ENCODE data around the gene IL15RA.
"Not testable (repeated sequence)": the region's sequence is repeated elsewhere in the genome, so short reads cannot be mapped to it uniquely, and the experiment has no call there.

The IL15RA gene

DNA sequence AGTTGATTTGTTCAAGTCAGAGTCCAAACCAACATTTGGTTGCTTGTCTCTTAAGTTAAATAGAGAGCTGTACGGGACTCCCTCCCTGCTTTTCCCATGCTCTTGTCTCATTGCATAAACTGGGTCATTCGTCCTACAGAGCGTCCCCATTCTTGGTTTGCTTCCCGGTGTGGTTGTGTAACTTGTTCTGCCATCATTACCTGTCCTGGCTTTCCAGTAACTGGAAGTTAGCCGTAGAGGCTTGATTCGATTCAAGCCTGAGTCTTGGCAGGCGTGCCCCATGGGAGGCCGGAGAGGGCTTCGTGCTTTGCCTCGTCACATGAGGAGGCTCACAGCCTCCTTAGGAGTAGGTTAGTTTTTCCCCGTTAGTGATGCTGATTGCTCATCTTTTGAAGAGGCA is 47.1 kb downstream of the IL15RA start:
- no peak for DNase-seq (ENCODE audit: low read depth, low spot score)

DNA sequence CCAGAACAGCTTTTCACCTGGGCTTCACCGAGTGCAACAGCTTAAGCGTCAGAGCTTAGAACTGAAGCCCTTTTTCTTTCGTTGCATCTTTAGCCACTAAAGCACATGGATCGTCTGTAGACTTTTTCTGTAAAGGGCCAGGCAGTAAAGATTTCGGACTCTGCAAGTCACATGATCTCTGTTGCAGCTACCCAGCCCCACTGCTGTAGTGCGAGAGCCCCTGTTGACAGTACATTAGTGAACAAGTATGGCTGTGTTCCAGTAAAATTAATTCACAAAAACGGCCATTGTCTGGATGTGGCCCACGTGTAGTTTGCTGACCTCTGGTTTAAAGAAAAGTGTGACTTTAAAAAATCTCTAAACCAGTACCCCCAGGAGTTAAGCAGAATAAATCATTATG is 47.9 kb downstream of the IL15RA start:
- no peak for DNase-seq (ENCODE audit: low read depth, low spot score)

DNA sequence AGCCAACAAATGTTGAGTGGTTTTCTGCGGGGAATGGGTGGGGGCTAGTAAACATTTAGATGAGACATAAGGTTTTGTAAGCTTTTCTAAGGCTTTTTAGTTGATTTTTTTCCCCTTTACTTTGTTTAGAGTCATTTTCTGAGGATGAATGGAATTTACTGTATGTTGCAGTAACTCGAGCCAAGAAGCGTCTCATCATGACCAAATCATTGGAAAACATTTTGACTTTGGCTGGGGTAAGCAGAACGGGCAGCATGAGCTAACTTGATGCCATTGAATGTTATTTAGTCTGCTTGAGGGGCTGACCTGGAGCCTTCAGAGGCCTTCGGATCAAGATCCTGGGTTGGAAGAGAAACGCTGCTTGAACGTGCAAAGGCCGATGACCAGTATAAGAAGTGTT is 50.0 kb downstream of the IL15RA start:
- no peak for DNase-seq (ENCODE audit: low read depth, low spot score)

DNA sequence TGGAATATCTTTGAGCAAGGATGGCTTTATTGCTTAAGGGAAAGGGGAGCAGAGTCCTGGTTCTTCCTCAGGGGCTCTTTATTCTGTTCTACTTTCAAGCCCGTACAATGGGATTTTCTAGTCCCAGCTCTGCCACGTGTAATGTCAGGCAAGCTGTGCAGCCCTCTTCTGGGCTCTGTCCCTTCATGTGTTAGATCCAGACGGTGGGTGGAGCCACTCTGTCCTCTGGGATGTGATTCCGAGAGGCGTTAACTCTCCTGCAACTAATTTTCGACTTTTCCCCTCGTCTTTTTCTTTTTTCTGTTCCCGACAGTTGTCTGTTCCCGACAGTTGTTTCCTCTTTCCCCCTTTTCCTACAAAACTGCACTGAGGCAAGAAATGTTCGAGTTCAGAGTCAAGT is 52.5 kb downstream of the IL15RA start:
- no peak for DNase-seq (ENCODE audit: low read depth, low spot score)

DNA sequence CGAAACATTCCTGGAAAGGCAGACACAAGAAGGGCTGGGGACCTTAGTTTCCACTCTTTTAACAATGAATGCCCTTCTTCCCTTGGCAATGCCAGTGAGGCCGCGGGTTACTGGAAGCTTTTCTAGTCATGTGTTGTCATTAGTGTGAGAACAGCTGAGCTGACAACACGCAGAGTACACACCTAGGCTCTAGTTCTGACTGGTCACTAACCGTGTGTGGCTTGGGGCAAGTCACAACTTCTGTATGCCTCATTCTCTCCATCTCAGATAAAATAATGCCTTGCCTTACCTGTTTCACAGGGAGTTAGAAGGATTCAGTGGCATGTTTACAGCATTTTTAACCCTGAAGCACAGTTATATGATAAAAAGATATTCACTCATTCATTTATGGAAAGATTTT is 55.6 kb downstream of the IL15RA start:
- no peak for DNase-seq (ENCODE audit: low read depth, low spot score)

DNA sequence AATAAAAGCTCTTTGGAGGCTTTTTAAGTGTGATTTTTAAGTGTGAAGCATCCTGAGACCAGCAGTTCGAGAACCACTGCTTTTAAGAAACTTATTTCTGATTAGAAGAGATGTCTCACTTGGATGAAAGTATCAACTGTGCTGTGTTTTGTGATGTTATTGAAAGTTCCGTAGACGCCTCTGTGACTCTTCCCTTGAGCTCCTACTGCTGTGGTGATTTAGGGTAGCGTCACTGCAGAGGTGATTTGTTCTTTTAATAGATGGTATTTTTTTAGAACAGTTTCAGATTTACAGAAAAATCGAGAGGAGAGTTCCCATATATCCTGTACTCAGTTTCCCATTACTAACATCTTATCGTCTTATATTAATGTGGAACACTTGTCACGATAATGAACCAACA is 57.8 kb downstream of the IL15RA start:
- no peak for DNase-seq (ENCODE audit: low read depth, low spot score)

DNA sequence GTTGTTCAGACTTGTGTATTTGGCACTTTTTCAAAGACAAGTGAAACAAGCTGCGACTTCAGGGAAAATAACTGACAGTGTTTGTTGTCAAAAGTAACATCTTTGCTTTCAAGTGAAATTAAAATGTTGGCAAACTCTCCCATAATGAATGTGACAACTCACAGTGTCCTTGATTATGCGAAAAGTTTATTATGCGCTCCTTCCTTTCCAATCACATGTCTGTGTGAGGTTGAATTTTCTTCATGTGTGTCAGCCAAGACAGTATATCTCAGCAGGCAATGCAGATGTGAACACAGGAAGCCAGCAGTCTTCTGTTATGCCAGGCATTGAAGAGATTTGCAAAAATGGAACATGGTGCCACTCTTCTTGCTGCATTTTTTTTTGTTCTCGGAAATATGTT is 58.6 kb downstream of the IL15RA start:
- DNase-seq (ENCODE audit: low read depth, low spot score) = no peak

DNA sequence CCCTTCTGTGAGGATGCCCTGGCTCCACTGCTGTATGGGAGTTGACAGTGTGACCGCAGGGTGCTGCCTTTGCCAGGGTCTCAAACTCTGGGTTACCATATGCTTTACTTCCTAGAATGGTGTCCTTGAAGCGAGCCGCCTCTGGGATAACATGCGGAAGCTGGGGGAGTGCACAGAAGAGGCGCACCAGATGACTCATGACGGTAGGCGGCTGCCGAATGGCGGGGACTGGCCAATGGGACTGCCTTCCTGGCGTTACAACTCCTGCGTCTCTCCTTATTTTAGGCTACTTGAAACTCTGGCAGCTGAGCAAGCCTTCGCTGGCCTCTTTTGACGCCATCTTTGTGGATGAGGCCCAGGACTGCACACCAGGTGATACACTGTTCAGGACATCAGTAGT is 60.0 kb downstream of the IL15RA start:
- no peak for DNase-seq (ENCODE audit: low read depth, low spot score)

DNA sequence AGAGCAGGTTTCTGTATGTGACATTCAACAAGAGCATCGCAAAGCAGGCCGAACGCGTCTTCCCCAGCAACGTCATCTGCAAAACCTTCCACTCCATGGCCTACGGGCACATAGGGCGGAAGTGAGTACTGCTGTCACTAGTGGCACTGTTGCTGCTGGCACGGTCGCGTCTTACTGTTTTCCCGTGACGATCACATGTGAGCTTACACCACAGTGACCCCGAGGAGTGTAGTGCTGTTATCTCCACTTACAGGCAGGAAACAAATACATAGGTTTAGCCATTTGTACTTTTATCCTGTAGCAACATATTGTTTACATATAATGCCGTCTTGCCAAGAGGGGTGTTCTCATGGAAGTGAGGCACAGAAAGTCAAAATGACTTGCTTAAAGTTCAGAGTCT is 61.9 kb downstream of the IL15RA start:
- no peak for DNase-seq (ENCODE audit: low read depth, low spot score)

DNA sequence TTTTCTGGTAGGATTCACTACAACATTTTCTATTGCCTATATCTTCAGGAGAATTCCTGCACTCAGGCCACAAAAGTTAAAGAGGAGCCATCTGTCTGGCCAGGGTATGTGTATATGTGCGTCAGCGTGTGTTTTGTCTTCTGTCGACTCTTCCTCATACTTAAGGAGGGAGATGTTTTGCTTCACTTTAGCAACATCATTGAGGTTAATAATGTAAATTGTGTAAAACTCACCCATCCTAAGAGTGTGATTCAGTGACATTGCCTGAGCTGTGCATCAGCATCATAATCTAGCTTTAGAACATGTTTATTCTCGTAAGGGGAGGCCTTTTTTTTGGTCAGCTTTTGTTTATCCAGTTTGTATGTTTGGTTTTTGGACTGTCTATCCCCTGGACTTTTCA is 63.6 kb downstream of the IL15RA start:
- no peak for DNase-seq (ENCODE audit: low read depth, low spot score)

DNA sequence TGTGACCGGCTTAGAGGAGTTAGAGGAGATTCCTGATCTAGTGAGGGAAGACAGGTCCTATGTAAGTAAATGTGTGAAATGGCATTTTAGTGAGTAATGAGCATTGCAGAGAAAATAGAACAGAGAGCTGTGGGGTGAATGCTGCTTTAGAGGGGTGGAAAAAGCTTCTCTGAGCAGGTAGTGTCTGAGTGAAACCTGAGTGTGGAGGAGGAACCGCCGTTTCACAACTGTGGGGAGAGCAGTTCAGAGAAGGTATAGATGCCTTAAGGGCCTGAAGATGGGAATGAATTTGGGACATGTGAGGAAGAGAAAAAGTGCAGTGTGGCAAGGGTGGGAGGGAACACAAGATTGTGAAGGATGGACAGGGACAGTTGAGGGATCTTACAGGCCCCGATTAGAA is 65.7 kb downstream of the IL15RA start:
- DNase-seq (ENCODE audit: low read depth, low spot score) = no peak

DNA sequence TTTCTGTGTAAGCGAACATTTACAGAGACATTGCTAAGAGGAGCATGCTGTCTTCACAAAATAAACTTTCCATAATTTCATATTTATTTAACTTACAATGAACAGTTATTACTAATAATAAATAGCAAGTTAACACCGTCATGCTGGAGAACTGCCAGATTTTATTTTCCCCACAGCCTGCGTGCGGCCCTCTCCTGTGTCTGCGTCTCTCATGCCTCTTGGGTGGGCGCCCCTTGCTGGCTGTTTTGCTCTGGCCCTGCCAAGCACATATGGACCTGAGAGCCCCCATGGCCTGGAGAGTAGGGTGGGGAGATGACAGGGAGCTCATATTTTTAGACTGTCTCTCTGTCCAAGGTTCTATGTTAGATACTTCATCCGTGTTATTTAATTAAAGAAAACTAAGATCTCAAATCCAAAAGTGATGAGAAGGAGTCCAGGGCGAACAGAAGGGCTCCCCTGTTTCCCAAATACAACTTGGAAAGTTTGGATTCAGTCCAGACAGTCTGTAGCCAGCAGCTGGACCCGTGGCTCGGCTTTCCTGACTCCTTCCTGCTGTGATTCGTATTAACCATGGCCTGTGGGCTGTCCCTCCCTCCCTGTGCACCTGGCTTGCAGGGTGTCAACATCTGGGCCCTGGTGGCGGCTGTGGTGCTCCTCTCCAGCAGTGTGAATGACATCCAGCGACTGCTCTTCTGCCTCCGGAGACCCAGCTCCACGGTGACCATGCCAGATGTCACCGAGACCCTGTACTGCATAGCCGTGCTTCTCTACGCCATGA is 66.8 kb downstream of the IL15RA start:
- DNase-seq (ENCODE audit: low read depth, low spot score) = no peak

DNA sequence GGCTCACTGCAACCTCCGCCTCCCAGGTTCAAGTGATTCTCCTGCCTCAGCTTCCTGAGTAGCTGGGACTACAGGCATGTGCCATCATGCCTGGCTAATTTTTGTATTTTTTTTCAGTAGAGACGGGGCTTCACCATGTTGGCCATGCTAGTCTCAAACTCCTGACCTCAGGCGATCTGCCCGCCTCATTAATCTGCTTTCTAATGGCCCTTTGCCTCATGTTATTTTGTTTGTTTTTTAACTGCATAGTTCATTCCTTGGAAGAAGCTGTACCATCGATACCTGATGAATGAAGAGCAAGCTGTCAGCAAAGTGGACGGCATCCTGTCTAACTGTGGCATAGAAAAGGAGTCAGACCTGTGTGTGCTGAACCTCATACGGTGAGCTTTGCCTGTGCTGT is 68.7 kb downstream of the IL15RA start:
- not testable (repeated sequence) for DNase-seq (ENCODE audit: low read depth, low spot score)

DNA sequence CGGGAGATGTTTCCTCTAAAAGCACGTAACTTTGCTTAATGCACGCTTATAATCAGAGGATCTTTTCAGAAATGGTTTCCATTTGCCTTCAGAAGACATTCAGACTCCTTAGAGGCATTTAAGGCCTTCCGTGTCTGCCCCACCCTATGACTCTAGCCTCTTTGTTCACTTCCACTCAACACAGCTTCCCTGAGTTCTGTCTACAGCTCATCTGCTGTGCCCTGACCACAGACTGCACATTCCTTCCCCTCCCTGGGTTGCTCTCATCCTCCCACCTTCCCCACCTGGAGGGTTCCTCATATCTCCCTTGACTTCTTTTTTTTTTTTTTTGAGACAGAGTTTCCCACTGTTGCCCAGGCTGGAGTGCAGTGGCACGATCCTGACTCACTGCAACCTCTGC is 70.7 kb downstream of the IL15RA start:
- DNase-seq (ENCODE audit: low read depth, low spot score) = no peak

DNA sequence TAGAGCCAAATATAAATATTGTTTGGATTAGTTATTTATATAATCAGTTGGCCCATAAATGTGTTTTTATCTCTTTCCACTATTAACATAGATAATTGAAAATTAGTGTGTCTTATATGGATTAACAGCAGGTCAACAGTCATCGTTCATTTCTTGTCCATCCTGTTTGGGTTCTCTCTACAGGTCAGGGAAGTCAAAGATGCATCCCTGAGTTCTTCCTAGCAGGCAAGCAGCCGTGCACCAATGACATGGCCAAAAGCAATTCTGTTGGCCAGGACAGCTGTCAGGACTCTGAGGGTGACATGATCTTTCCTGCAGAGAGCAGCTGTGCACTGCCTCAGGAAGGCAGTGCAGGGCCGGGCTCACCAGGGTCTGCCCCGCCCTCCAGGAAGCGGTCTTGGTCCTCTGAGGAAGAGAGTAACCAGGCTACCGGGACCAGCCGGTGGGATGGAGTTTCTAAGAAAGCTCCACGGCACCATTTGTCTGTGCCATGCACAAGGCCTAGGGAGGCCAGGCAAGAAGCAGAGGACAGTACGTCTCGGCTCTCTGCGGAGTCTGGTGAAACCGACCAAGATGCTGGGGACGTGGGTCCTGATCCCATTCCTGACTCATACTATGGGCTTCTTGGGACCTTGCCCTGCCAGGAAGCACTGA is 71.4 kb downstream of the IL15RA start:
- DNase-seq (ENCODE audit: low read depth, low spot score) = no peak

DNA sequence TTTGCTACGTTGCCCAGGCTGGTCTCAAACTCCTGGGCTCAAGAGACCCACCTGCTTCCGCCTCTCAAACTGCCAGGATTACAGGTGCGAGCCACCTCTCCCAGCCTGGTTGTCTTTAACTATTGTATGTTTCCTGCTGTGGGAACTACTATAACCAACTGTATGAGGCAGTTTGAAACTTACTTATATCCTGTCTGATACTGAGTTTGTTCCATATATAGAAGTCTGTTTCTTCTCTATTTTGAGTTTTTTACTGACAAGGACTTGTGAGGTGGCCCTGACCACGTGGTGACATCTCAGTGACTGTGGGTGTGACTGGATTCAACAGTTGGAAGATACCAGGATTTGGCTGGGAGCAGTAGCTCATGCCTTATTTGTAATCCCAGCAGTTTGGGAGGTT is 73.1 kb downstream of the IL15RA start:
- DNase-seq (ENCODE audit: low read depth, low spot score) = no peak

DNA sequence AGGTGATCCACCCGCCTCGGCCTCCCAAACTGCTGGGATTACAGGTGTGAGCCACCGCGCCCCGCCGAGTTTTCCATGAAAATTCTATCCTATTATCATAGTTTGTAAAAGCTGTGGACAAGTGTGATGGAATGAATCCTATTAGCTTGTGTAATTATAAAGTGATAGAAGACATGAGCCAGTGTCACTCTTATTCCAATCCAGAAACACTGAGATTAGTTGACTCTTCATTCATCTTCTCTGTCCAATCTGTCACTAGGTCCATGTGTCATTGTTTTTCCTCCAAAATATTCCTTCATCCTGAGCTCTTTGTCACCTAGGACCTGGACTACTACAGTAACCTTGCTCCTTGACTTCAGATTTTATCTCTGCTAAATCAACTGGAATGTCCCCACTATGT is 73.8 kb downstream of the IL15RA start:
- DNase-seq (ENCODE audit: low read depth, low spot score) = no peak

DNA sequence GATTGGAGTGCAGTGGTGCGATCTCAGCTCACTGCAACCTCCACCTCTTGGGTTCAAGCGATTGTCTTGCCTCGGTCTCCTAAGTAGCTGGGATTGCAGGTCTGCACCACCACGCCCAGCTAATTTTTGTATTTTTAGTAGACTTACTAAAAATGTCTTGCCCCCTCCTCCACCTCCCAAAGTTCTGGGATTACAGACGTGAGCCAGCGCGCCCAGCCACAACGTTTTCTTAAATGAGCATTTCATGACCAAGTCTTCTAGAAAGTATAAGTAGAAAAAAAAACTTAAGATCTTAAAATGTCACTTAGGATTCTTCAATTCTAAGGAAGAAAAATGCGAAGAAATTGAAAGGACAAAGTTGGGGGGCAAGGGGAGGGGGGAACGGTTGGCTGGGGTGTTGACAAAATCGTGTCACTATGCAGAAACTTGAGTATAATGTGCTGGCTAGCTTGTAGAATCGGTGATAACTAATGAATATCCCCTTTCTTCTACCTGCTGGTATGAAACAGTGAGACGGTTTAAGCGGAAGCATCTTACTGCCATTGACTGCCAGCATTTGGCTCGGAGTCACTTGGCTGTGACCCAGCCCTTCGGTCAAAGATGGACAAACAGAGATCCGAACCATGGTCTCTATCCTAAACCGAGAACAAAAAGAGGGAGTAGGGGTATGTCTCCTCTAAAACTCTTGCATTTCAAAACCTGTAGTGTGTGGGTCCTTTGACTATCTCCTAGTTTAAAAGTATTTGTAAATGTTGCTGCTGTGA is 74.7 kb downstream of the IL15RA start:
- DNase-seq (ENCODE audit: low read depth, low spot score) = no peak

Measured in smooth muscle cell of the brain vasculature (primary cell).